H1 (cell line): ENCODE results near the gene IL32. TPM values are rescaled to one million over a fixed set of nuclear protein-coding genes. Genes with fewer than 3 reads are reported as not detected.

Experiments
- CEBPB ChIP-seq: IDR thresholded peaks from 2 replicates; pipeline ENCODE4 v1.6.1; 2012; ENCODE audit warnings: low read depth, low read length
- CHD7 ChIP-seq: fragments of 300-600 bp; sonication (generic); IDR thresholded peaks from 2 replicates; pipeline ENCODE4 v1.7.1; 2012; ENCODE audit warnings: low read length, moderate library complexity, mild to moderate bottlenecking, inconsistent platforms; ENCODE audit not compliant: insufficient replicate concordance
- polyA plus RNA-seq, 7 experiments: library from polyadenylated mRNA; depleted of rRNA in 3 of 7; stranded (reverse) in 5 of 7; unstranded in 2 of 7; fragments of >200 nt in 5 of 7; fragments of 200-250 nt in 2 of 7; gene quantifications; 1 replicate in 5 of 7; 2 replicates in 1 of 7; 4 replicates in 1 of 7; pipeline versions ENCODE4 v1.2.1 to v1.2.3, GENCODE V29; 2011 to 2013; ENCODE audit warnings: missing spikeins in 2 of 7, mixed read lengths in 2 of 7
- total RNA-seq: library from RNA; stranded (reverse); fragmentation: NEBNext Ultra II Directional; extraction: Animal tissue kit (Norgen Biotek cat#: 25700); gene quantifications from 2 replicates; pipeline ENCODE4 v1.2.1, GENCODE V29; 2021

The IL32 gene
- total and polyA plus RNA-seq, 2 of the 8 experiments (the other 6 are each of a cell fraction or from before 2014, with no cell fraction given) = 2.7 to 5.0 TPM

- TF ChIP-seq CHD7 = no peak
- no peak for TF ChIP-seq CEBPB
Observed at GRCh38 chr16:3022684-3023414, 42.6 kb upstream of the IL32 start (continued).
